Umbilical cord (tissue), 2 donors: ENCODE results near the gene PRTG. TPM values are rescaled to one million over a fixed set of nuclear protein-coding genes. Genes with fewer than 3 reads are reported as not detected.
"Not testable (repeated sequence)": the region's sequence is repeated elsewhere in the genome, so short reads cannot be mapped to it uniquely, and the experiment has no call there.

Source experiments
- DNase-seq: peaks from one replicate; pipeline ENCODE4 v3.0.0-alpha.2; 2015; ENCODE audit warnings: low spot score
- total RNA-seq: library from RNA; depleted of rRNA; stranded (reverse); fragments of >200 nt; gene quantifications from one replicate; pipeline ENCODE4 v1.2.3, GENCODE V29; 2014; ENCODE audit warnings: low replicate concordance; ENCODE audit not compliant: insufficient read depth

Gene PRTG
- total RNA-seq, 1 donor from 2014 or later: 16.4 TPM

GRCh38 chr15:55638764-55639163, 104.2 kb downstream of the PRTG start:
- DNase-seq: no peak

GRCh38 chr15:55637086-55637485, 105.9 kb downstream of the PRTG start:
- DNase-seq: no peak

- DNase-seq: no peak
Observed at GRCh38 chr15:55633731-55634130, 109.2 kb downstream of the PRTG start.

GRCh38 chr15:55632434-55632833, 110.5 kb downstream of the PRTG start:
- no peak for DNase-seq

GRCh38 chr15:55630858-55631257, 112.1 kb downstream of the PRTG start:
- no peak for DNase-seq

DNA sequence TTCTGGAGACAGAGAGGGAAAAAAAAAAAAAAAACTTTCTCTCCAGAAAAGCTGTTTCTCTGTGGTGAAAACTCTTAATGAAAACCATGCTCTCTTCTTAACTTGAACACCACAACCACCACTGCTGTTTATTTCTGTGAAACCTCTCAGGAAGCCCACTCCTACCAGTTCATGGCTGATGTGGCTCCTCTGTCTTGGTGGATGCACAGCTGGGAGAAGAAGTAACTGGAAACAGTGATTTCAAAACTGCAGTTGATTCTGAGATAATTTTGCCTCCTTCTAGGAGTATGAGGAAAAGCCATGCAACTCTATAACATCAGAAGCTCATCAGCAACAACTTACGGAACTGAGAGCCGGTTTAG, 114.6 kb downstream of the PRTG start:
- peak; percentile 25 for DNase-seq

DNA sequence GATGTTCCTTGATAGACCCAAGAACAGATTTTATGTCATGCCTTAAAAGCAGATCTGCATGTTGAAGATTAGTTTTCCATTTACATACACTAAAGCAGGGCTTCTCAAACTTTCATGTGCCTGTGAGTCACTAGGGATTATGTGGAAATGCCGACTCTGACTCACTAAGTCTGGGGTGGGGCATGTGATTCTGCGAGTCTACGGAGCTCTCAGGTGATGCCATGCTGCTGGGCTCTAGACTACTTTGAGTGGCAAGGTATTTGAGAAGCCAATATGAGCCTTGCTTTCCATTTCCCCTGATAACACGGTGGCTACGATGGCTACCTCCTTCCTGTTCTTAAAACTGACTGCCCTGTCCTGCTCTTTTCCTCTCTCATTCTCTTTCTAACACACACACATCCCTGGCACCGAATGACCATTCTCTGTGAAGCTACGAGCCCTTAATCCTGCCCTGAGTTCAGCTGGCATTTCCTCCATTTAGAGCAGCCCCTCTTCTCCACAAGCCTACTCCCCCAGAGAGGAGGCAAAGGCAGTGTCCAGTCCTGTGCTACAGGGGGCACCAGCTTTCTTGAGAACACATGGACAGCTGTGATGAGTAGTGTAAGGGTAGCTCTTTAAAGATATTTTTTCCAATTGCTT, 115.1 kb downstream of the PRTG start:
- DNase-seq: peak; percentile 93

DNA sequence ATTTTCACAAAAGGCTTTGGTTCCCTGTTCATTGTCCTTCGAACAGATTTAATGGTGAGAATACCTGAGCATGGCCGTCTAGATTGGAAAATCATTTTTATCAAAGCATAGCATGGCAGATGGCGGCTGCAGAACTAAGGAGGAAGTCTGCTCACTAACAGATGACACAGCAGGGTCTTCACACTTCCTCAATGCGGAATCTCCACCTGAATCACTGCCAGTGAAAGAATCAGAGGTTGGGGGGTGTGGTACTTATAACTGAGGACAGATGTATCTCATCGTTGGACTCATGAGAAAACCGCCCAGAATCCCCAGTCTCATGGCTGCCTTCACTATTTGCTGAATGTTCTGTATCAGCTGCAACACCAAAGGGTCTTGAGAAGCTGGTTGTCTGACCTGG, 123.2 kb downstream of the PRTG start:
- DNase-seq: no peak

DNA sequence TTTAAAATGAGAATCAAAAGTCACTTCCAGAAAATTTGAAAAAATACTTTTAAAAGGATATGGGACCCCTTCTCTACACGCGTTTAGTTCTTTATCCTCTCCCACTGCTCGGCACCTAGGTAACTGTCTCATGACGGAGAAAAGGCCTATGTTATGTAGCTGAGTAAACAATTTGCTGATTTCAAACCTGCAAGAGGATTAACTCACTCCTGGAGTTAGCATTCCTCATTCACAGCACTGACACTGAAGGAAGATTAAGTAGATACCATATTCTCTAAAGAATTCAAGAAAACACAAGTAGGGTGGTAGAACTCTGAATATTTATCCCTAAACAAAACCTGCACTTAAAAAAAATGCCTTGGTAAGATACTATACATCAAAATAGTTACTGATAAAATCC, 124.6 kb downstream of the PRTG start:
- DNase-seq: no peak

GRCh38 chr15:55615445-55615844, 127.5 kb downstream of the PRTG start:
- no peak for DNase-seq

DNA sequence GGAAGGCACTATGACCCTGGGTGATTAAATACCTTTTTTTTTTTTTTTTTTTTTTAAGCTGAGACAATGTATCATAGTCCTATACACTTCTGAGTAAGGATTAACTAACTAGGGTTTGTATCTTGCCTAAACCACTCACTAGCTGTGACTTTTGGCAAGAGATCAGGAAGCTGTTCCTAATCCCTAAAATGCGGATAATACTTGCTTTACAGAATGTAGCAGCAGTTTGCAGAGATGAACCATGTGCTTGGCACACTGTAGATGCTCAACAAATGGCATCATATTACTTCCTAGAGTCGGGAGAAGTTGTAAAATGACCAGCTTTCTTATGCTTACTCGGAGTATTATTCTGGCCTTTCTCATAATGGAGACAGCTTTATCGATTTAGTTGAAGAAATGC, 129.2 kb downstream of the PRTG start:
- DNase-seq: no peak

- DNase-seq: no peak
Observed at GRCh38 chr15:55606214-55606613, 136.7 kb downstream of the PRTG start.

GRCh38 chr15:55601374-55601773, 141.6 kb downstream of the PRTG start:
- no peak for DNase-seq

DNA sequence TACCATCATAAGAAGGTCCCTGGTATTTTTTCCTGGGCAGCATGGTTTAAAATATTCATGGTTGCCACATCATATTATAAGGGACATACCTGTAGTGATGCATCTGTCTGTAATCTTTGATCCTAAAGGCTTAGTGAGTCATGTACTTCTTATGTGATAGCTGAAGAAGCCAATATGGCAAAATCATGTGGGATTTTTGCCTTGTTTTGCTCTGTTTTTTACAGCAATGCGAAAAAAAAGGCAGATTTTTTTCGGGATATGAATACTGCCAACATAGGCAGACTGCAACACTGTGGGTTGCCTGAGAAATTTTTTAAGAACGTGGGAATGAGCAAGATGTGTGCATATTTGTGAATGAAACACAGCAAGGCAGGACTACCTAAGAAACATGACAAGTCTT, 143.5 kb downstream of the PRTG start:
- no peak for DNase-seq

- DNase-seq: not testable (repeated sequence)
Observed at GRCh38 chr15:55593019-55593418, 149.9 kb downstream of the PRTG start.

DNA sequence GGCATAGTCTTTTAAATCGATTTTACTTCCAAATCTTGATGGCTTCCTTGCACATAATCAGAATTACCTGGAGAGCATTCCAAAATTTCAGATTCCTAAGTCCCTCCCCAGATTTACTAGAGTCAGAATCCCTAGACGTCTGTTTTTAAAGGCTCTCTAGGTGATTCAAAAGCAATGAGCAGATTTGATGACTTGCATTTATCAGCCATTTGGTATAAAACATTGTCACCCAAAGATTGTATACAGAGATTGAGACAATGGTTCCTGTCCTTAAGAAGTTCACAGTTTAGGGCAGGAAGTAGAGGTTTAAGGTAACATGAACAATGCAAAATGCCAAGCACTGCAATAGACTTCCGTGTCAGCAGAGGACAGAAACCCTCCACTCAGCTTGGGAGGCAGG, 152.2 kb downstream of the PRTG start:
- DNase-seq: no peak

- peak; percentile 14 for DNase-seq
Observed at GRCh38 chr15:55589287-55589686, 153.7 kb downstream of the PRTG start.

DNA sequence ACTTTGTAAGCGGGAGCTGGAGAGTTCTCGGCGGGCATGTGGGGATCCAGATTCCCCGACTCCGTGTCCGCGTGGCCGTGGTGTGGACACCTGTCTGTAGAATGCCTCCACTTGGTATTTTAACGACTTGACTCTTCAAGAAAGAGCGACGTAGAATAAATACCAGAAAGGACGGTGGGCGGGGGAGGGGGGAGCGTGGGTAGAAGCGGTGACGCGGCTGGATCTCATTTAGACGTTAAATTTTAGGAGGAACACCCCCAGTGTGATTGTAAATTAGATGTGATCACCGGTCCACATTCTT, 154.2 kb downstream of the PRTG start:
- no peak for DNase-seq

DNA sequence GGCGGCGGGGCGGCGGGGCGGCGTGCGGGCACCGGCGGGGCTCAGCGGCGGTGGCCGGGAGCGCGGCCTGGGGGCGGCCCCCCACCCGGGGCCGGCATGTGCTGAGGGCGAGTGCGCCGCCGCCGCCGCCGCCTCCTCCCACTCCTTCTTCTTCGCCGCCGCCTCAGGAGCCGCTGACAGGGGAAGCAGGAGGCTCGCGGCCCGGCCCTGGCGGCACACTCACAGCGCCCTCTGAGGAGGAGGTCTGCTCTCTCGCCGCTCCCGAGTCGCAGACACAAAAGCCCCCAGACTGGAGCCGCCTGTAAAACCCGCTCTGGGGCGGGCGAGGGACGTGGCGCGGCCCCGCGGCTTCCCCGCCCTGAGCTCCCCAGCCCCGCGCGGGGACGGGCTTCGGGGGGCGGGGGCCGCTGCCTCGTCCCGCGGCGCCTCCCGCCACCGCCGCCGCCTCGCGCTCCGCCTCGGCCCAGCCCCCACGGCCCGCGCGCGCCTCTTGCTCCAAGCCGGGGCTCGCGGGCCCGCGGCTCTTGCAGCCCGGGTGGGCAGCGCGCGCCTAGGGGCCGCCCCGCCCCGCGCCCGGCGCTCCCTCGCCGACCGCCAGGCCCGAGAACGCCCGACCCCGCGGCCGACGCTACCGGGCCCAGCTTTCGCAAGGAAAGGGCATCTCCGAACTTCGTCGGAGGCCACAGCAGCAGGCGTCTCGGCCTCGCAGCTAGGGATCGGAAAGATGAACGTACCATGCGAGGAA, 154.7 kb downstream of the PRTG start, which contains the start of gene PYGO1:
Gene PYGO1, minus strand, starts transcription at position 276 of the 745 bp plus-strand sequence. CDS start 462 bp downstream, outside the sequence.
- peak; percentile 79 for DNase-seq

GRCh38 chr15:55587321-55588069, 155.5 kb downstream of the PRTG start:
- DNase-seq: peak; percentile 54

DNA sequence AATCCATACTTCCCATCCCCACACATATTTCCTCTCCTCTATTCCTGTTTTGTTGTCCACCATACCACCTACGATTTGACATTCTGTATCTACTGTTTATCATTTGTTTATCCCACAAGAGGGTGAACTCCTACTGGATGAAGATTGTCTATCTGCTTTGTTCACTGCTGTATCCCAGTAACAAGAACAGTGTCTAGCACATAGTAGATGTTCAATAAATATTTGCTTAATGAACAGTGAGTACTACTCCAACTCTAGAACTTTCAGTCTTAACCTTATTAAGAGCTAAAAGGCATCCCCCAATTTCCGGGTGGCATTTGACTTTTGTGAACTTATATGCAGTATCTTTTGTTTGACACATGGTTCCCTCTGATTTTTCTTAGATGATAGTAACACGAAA, 156.1 kb downstream of the PRTG start:
- no peak for DNase-seq

DNA sequence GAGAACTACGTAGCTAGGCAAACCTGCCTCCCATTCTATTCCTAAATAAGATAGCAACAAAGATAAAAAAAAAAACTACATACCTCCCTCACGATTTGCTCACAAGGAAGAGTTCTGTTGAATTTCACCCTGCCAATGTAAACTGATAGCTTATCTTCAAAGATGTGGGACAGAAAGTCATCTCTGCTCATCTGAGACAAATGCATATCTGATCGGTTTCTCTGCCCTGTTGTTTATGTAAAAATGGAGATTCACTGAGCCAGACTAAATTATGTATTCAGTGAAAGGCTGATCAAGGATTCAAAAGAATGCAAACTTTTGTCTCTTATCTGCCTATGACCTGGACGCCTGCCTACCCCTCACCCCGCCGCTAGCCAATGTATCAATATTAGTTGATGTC, 166.0 kb downstream of the PRTG start:
- no peak for DNase-seq

DNA sequence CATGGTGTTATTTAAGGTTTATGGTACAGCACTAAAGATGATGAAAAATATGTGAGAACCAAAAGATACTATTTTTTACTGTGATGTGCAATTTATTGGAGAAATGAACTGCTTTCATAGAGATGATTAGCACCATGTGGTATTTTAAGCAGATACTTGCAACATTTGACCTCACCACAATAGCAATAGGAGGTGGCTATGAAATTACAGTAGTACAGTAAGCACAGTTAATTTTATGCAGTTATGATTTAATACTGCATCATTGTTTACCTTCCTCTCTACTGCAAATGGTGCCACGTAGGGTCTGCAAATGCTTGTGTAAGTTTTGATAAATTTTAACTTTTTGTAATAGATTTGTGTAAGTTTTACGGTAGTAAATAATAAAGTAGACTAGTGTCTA, 168.9 kb downstream of the PRTG start:
- no peak for DNase-seq
